ENCODE data around the gene POU2AF3. TPM values are rescaled to one million over a fixed set of nuclear protein-coding genes. Genes with fewer than 3 reads are reported as not detected.

Gene POU2AF3
- total and polyA plus RNA-seq, 2 donors (not counting 1 experiment from before 2014, with no cell fraction given): 0.51 to 2.1 TPM

- no peaks in the 10 kb centered on the region for H3K9me3 ChIP-seq (ENCODE audit: control extremely low read depth in 1 of 3, control insufficient read depth in 2 of 3, insufficient read depth in 1 of 3, low read length in 2 of 3)
- no peak overlapping the region for H2AFZ ChIP-seq (ENCODE audit: insufficient read depth, low read depth, low read length, poor library complexity, severe bottlenecking)
- Mint-ChIP-seq H3K27me3 (peaks cover 23% of the 10 kb centered on the region), H3K27ac (no peak overlapping the region), H3K4me1 (no peaks in the 10 kb centered on the region), H3K9me3 (ENCODE audit: insufficient read depth) (no peaks in the 10 kb centered on the region), H3K4me3 (no peak overlapping the region)
- intact Hi-C loops (cut with micrococcal nuclease): no loop called here
- no peaks in the 10 kb centered on the region for H3K27me3 ChIP-seq (replicated peaks in 1 of 4; ENCODE audit: control extremely low read depth in 1 of 4, control insufficient read depth in 3 of 4, insufficient read depth in 4 of 4, low read length in 3 of 4)
- no peaks in the 10 kb centered on the region for H3K36me3 ChIP-seq (replicated peaks in 1 of 2; ENCODE audit: control extremely low read depth in 1 of 2, control insufficient read depth in 1 of 2, extremely low read depth in 1 of 2, insufficient read depth in 2 of 2, low read length in 1 of 2)
- no peak for ATAC-seq (ENCODE audit: low read depth)
- H3K4me3 ChIP-seq (ENCODE audit: control extremely low read depth in 1 of 5, extremely low read depth in 1 of 5, insufficient read depth in 1 of 5, low read depth in 2 of 5, low read length in 4 of 5): no peak overlapping the region
- no peak overlapping the region for H3K27ac ChIP-seq (ENCODE audit: low read length in 2 of 2)
- no peak overlapping the region for H3K9ac ChIP-seq (ENCODE audit: low read length)
- H3K79me2 ChIP-seq (ENCODE audit: control insufficient read depth, insufficient read depth, low read length): no peaks in the 10 kb centered on the region
- no peak for DNase-seq
- CTCF ChIA-PET: interaction anchor here (2.5 kb wide), 1 partner anchor 30 kb away, joined by 8 read pairs; no protein-coding TSS in a partner anchor
- H4K20me1 ChIP-seq (ENCODE audit: control insufficient read depth, insufficient read depth, low read length, poor library complexity, severe bottlenecking): no peaks in the 10 kb centered on the region
- TF ChIP-seq CTCF (IDR thresholded peaks at IDR 0.05) (no peak), EZH2 (IDR thresholded peaks at IDR 0.05; ENCODE audit: borderline replicate concordance, insufficient read depth, low read depth, low read length, poor library complexity, severe bottlenecking) (no peak)
- POLR2A ChIA-PET: no interaction called here
- no peaks in the 10 kb centered on the region for H3K4me1 ChIP-seq (ENCODE audit: control insufficient read depth in 2 of 2, insufficient read depth in 2 of 2, low read length in 2 of 2)
- no peak overlapping the region for H3K4me2 ChIP-seq (replicated peaks; ENCODE audit: low read depth, low read length, poor library complexity, severe bottlenecking)
- 100% methylated on average over 2 of the region's 4 CpGs for WGBS (ENCODE audit: insufficient coverage)
Measured at GRCh38 chr11:111259896-111260295, 38.5 kb upstream of the POU2AF3 start.

GRCh38 chr11:111260811-111261210, 37.5 kb upstream of the POU2AF3 start:
- no peaks in the 10 kb centered on the region for H3K79me2 ChIP-seq (ENCODE audit: control insufficient read depth, insufficient read depth, low read length)
- intact Hi-C loops (cut with micrococcal nuclease): no loop called here
- no peaks in the 10 kb centered on the region for H3K36me3 ChIP-seq (replicated peaks in 1 of 2; ENCODE audit: control extremely low read depth in 1 of 2, control insufficient read depth in 1 of 2, extremely low read depth in 1 of 2, insufficient read depth in 2 of 2, low read length in 1 of 2)
- ChIA-PET CTCF (interaction anchor here (1.1 to 2.5 kb wide), 2 partner anchors 22 to 30 kb away, joined by 5 to 8 read pairs; no protein-coding TSS in a partner anchor), POLR2A (no interaction called here)
- TF ChIP-seq EZH2 (IDR thresholded peaks at IDR 0.05; ENCODE audit: borderline replicate concordance, insufficient read depth, low read depth, low read length, poor library complexity, severe bottlenecking): no peak
- no peak for TF ChIP-seq CTCF (IDR thresholded peaks at IDR 0.05)
- ATAC-seq (ENCODE audit: low read depth) (no peak), DNase-seq (no peak)
- Mint-ChIP-seq H3K4me3 (no peak overlapping the region), H3K4me1 (no peaks in the 10 kb centered on the region), H3K9me3 (ENCODE audit: insufficient read depth) (no peaks in the 10 kb centered on the region), H3K27me3 (peaks cover 23% of the 10 kb centered on the region), H3K27ac (no peak overlapping the region)
- H3K4me2 ChIP-seq (replicated peaks; ENCODE audit: low read depth, low read length, poor library complexity, severe bottlenecking): no peak overlapping the region
- 69% methylated on average over 4 of the region's 4 CpGs for WGBS (ENCODE audit: insufficient coverage)
- H3K9me3 ChIP-seq (ENCODE audit: control extremely low read depth in 1 of 3, control insufficient read depth in 2 of 3, insufficient read depth in 1 of 3, low read length in 2 of 3): no peaks in the 10 kb centered on the region
- H3K4me3 ChIP-seq (ENCODE audit: control extremely low read depth in 1 of 5, extremely low read depth in 1 of 5, insufficient read depth in 1 of 5, low read depth in 2 of 5, low read length in 4 of 5): no peak overlapping the region
- no peak overlapping the region for H3K9ac ChIP-seq (ENCODE audit: low read length)
- H2AFZ ChIP-seq (ENCODE audit: insufficient read depth, low read depth, low read length, poor library complexity, severe bottlenecking): no peak overlapping the region
- no peaks in the 10 kb centered on the region for H4K20me1 ChIP-seq (ENCODE audit: control insufficient read depth, insufficient read depth, low read length, poor library complexity, severe bottlenecking)
- no peaks in the 10 kb centered on the region for H3K4me1 ChIP-seq (ENCODE audit: control insufficient read depth in 2 of 2, insufficient read depth in 2 of 2, low read length in 2 of 2)
- no peak overlapping the region for H3K27ac ChIP-seq (ENCODE audit: low read length in 2 of 2)
- no peaks in the 10 kb centered on the region for H3K27me3 ChIP-seq (replicated peaks in 1 of 4; ENCODE audit: control extremely low read depth in 1 of 4, control insufficient read depth in 3 of 4, insufficient read depth in 4 of 4, low read length in 3 of 4)
